Colonic mucosa (tissue), 4 donors: ENCODE results near the gene SORT1. TPM values are rescaled to one million over a fixed set of nuclear protein-coding genes. Genes with fewer than 3 reads are reported as not detected.

Source experiments
- DNase-seq: peaks from one replicate; pipeline ENCODE4 v3.0.0-alpha.2; 2020
- H3K27ac ChIP-seq: fragments of 200-600 bp; one replicate; pipeline ENCODE4 v1.8.0; 2021
- H3K27me3 ChIP-seq: fragments of 200-600 bp; one replicate; pipeline ENCODE4 v1.8.0; 2021
- H3K36me3 ChIP-seq: fragments of 200-600 bp; one replicate; pipeline ENCODE4 v1.8.0; 2021
- H3K4me1 ChIP-seq: fragments of 200-600 bp; one replicate; pipeline ENCODE4 v1.8.0; 2021; ENCODE audit warnings: mild to moderate bottlenecking
- H3K4me3 ChIP-seq: fragments of 200-600 bp; one replicate; pipeline ENCODE4 v1.8.0; 2021
- H3K9ac ChIP-seq, 2 donors: one replicate each; pipeline ENCODE4 v1.7.0; 2013; ENCODE audit warnings: control low read depth in 2 of 2, low read depth in 2 of 2, low read length in 2 of 2
- H3K9me3 ChIP-seq: fragments of 200-600 bp; one replicate; pipeline ENCODE4 v1.8.0; 2021
- CTCF ChIP-seq: fragments of 200-600 bp; IDR thresholded peaks from one replicate; pipeline ENCODE4 v1.8.0; 2022; ENCODE audit warnings: antibody characterized with exemption, mild to moderate bottlenecking
- intact Hi-C: fragments of 100-400 bp; cut with DNase I; formaldehyde crosslinking; loops from one replicate; pipeline ENCODE4 v1.14.1; 2022
- total RNA-seq, 2 donors: library from RNA; stranded (reverse); fragmentation: NEBNext Ultra II Directional in 1 of 2; extraction: Animal tissue kit (Norgen Biotek cat#: 25700) in 1 of 2; gene quantifications; one replicate each; pipeline ENCODE4 v1.2.1, GENCODE V29; 2021
- donor health status: healthy.
- donor health status: DM: no; HTN: no; CAD: no.
- donor health status: DM: no; HTN: no; CAD: no.

The SORT1 gene
- total RNA-seq, 2 donors from 2014 or later: 76.2 to 134 TPM

GRCh38 chr1:109400035-109400655 lies 2.4 kb upstream of the SORT1 start:
- Histone ChIP-seq H3K4me3 (no peak overlapping the region), H3K27ac (no peak overlapping the region), H3K27me3 (no peaks in the 10 kb centered on the region), H3K9me3 (no peaks in the 10 kb centered on the region), H3K36me3 (no peaks in the 10 kb centered on the region), H3K4me1 (peaks cover 4% of the 10 kb centered on the region), H3K9ac (no peak overlapping the region)
- intact Hi-C loops: no loop called here
- no peak for DNase-seq
- no peak for TF ChIP-seq CTCF

GRCh38 chr1:109399326-109399957 lies 1.7 kb upstream of the SORT1 start:
- Histone ChIP-seq H3K4me3 (no peak overlapping the region), H3K4me1 (peaks cover 4% of the 10 kb centered on the region), H3K9ac (no peak overlapping the region), H3K27me3 (no peaks in the 10 kb centered on the region), H3K9me3 (no peaks in the 10 kb centered on the region), H3K36me3 (no peaks in the 10 kb centered on the region), H3K27ac (no peak overlapping the region)
- intact Hi-C loops: loop anchor here (5.0 kb wide), 1 partner anchor 117 kb away; the partner anchor contains the start of gene PSRC1
- peak; percentile 52 for TF ChIP-seq CTCF
- peak; percentile 51 for DNase-seq

GRCh38 chr1:109398343-109399225 lies 866 bp upstream of the SORT1 start:
- H3K27me3 ChIP-seq: no peaks in the 10 kb centered on the region
- peak overlapping the region; percentile 49 for H3K4me3 ChIP-seq
- no peaks in the 10 kb centered on the region for H3K36me3 ChIP-seq
- intact Hi-C loops: loop anchor here (5.0 kb wide), 1 partner anchor 116 kb away; the partner anchor contains the start of gene PSRC1
- H3K9me3 ChIP-seq: no peaks in the 10 kb centered on the region
- H3K4me1 ChIP-seq: peaks cover 4% of the 10 kb centered on the region
- DNase-seq: peak; percentile 23
- TF ChIP-seq CTCF: no peak
- peak overlapping the region; percentile 18 for H3K27ac ChIP-seq
- H3K9ac ChIP-seq: peak overlapping the region; percentile 42 to 86

GRCh38 chr1:109396871-109397580 lies 692 bp downstream of the SORT1 start:
- Histone ChIP-seq H3K4me3 (peak overlapping the region; percentile 49), H3K27me3 (no peaks in the 10 kb centered on the region), H3K4me1 (peaks cover 9% of the 10 kb centered on the region), H3K9me3 (no peaks in the 10 kb centered on the region), H3K36me3 (no peaks in the 10 kb centered on the region), H3K9ac (peak overlapping the region; percentile 82 to 86), H3K27ac (peak overlapping the region; percentile 35)
- no peak for TF ChIP-seq CTCF
- intact Hi-C loops: loop anchor here (5.0 kb wide), 1 partner anchor 115 kb away; the partner anchor contains the start of gene PSRC1
- peak; percentile 60 for DNase-seq

- no peak for DNase-seq
- Histone ChIP-seq H3K27me3 (no peaks in the 10 kb centered on the region), H3K4me3 (peak overlapping the region; percentile 49), H3K27ac (peak overlapping the region; percentile 35), H3K9me3 (no peaks in the 10 kb centered on the region), H3K4me1 (peaks cover 9% of the 10 kb centered on the region), H3K9ac (peak overlapping the region in 1 of 2 donors; percentile 82), H3K36me3 (no peaks in the 10 kb centered on the region)
- intact Hi-C loops: loop anchor here (5.0 kb wide), 1 partner anchor 114 kb away; the partner anchor contains the start of gene PSRC1
- TF ChIP-seq CTCF: no peak
Observed at GRCh38 chr1:109396513-109396839, 1.2 kb downstream of the SORT1 start.
